Measurements from ENCODE around the gene CFAP74. TPM values are rescaled to one million over a fixed set of nuclear protein-coding genes. Genes with fewer than 3 reads are reported as not detected.

CFAP74 gene
- total RNA-seq, 1 experiment from 2014 or later: not detected

DNA sequence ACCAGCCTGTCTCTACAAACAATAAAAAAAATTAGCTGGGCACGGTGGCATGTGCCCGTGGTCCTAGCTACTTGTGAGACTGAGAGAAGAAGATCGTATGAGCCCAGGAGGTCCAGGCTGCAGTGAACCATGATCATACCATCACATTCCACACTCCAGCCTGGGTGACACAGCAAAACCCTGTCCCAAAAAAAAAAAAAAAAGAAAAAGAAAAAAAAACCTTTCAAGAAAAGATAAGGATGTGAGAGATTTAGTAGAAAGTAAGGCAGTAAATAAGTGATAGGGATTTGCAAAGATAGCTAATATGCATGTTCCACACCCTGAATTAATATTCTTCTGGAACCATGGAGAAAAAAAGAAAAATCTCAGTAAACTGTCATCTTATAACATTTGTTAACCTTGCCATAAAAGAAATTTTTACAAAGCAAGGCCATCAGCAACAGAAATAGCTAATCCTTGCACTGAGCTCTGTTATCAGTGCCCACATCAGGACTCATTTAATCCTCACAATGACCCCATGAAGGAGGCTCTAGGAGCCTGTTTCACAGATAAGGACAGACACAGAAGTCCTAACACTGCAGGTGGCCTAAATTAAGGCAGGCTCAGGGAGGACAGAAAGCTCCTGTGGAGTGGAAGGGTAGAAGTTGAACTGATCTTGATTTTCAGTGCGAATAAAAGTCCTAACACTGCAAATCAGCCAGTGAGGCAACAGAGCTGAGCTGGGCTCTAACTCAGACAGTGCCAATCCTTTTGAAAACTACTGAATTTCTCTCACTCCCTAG is 120.3 kb downstream of the CFAP74 start:
- no peaks in the 10 kb centered on the region for H3K27me3 Mint-ChIP-seq (ENCODE audit: insufficient read depth, unreplicated experiment)
- Histone ChIP-seq H3K4me1 (peaks cover 13% of the 10 kb centered on the region), H3K36me3 (ENCODE audit: control insufficient read depth, insufficient read depth, low read length) (0 out of 2 replicates have a peak, but pooled peaks cover 1% of the 10 kb centered on the region), H3K4me3 (ENCODE audit: low read depth, low read length) (no peak overlapping the region), H3K27me3 (replicated peaks; ENCODE audit: control insufficient read depth, insufficient read depth, low read length) (no peaks in the 10 kb centered on the region), H3K9me3 (no peaks in the 10 kb centered on the region)
- BruUV-seq (replicated peaks): no TSS peak
- TF ChIP-seq, protein P1, sequence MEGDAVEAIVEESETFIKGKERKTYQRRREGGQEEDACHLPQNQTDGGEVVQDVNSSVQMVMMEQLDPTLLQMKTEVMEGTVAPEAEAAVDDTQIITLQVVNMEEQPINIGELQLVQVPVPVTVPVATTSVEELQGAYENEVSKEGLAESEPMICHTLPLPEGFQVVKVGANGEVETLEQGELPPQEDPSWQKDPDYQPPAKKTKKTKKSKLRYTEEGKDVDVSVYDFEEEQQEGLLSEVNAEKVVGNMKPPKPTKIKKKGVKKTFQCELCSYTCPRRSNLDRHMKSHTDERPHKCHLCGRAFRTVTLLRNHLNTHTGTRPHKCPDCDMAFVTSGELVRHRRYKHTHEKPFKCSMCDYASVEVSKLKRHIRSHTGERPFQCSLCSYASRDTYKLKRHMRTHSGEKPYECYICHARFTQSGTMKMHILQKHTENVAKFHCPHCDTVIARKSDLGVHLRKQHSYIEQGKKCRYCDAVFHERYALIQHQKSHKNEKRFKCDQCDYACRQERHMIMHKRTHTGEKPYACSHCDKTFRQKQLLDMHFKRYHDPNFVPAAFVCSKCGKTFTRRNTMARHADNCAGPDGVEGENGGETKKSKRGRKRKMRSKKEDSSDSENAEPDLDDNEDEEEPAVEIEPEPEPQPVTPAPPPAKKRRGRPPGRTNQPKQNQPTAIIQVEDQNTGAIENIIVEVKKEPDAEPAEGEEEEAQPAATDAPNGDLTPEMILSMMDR (IDR thresholded peaks at IDR 0.05; ENCODE audit: insufficient read depth in 1 of 2, low read depth in 1 of 2, low read length in 1 of 2, severe bottlenecking in 1 of 2, unreplicated experiment in 1 of 2): no peak
- H3K4me1 Mint-ChIP-seq (ENCODE audit: low read depth, unreplicated experiment): peaks cover 32% of the 10 kb centered on the region
- intact Hi-C loops (cut with micrococcal nuclease; ENCODE audit: unreplicated experiment): no loop called here
- CTCF ChIA-PET: interaction anchor here (0.7 to 1.2 kb wide), 2 partner anchors 25 to 107 kb away, joined by 3 read pairs; no protein-coding TSS in a partner anchor
- POLR2A ChIA-PET: interaction anchor here (0.5 kb wide), 1 partner anchor 14 kb away, joined by 3 read pairs; no protein-coding TSS in a partner anchor
- no peaks in the 10 kb centered on the region for H3K9me3 Mint-ChIP-seq (ENCODE audit: unreplicated experiment)
- peak in 1 of 2 experiments; percentile 20 for DNase-seq
- H3K36me3 Mint-ChIP-seq (ENCODE audit: insufficient read depth, unreplicated experiment): peaks cover 55% of the 10 kb centered on the region
- H3K4me3 Mint-ChIP-seq (ENCODE audit: unreplicated experiment): no peak overlapping the region
- H3K27ac Mint-ChIP-seq (ENCODE audit: unreplicated experiment): peak overlapping the region; percentile 71

DNA sequence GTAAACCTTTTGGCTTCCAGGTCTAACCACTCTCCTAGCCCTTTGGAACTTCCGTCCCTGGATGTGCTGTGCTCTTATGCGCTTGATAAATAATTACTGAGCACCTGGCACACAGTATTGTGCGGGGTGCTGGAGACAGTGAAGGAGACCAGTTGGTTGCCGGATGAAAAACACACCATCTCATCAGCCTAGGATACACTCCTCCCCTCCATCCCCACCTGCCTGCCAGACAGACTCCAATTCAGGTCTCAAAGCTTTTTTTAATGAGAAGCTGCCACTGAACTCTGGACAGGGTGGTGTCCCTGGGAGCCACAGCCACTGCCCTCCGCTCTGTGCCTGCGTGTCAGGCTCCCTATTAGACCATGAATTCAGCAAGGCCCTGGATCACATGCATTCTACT is 121.9 kb downstream of the CFAP74 start:
- no TSS peak for BruUV-seq (replicated peaks)
- peaks cover 64% of the 10 kb centered on the region for H3K36me3 Mint-ChIP-seq (ENCODE audit: insufficient read depth, unreplicated experiment)
- peaks cover 13% of the 10 kb centered on the region for H3K4me1 ChIP-seq
- H3K27ac Mint-ChIP-seq (ENCODE audit: unreplicated experiment): peak overlapping the region; percentile 76
- no peak overlapping the region for H3K4me3 Mint-ChIP-seq (ENCODE audit: unreplicated experiment)
- H3K9me3 ChIP-seq: no peaks in the 10 kb centered on the region
- H3K4me3 ChIP-seq (ENCODE audit: low read depth, low read length): no peak overlapping the region
- H3K4me1 Mint-ChIP-seq (ENCODE audit: low read depth, unreplicated experiment): peaks cover 39% of the 10 kb centered on the region
- CTCF ChIA-PET: no interaction called here
- 0 out of 2 replicates have a peak, but pooled peaks cover 1% of the 10 kb centered on the region for H3K36me3 ChIP-seq (ENCODE audit: control insufficient read depth, insufficient read depth, low read length)
- POLR2A ChIA-PET: no interaction called here
- intact Hi-C loops (cut with micrococcal nuclease; ENCODE audit: unreplicated experiment): no loop called here
- H3K9me3 Mint-ChIP-seq (ENCODE audit: unreplicated experiment): no peaks in the 10 kb centered on the region
- no peaks in the 10 kb centered on the region for H3K27me3 Mint-ChIP-seq (ENCODE audit: insufficient read depth, unreplicated experiment)
- DNase-seq: no peak
- TF ChIP-seq, protein P1 (IDR thresholded peaks at IDR 0.05; ENCODE audit: insufficient read depth in 1 of 2, low read depth in 1 of 2, low read length in 1 of 2, severe bottlenecking in 1 of 2, unreplicated experiment in 1 of 2): no peak
- no peaks in the 10 kb centered on the region for H3K27me3 ChIP-seq (replicated peaks; ENCODE audit: control insufficient read depth, insufficient read depth, low read length)

DNA sequence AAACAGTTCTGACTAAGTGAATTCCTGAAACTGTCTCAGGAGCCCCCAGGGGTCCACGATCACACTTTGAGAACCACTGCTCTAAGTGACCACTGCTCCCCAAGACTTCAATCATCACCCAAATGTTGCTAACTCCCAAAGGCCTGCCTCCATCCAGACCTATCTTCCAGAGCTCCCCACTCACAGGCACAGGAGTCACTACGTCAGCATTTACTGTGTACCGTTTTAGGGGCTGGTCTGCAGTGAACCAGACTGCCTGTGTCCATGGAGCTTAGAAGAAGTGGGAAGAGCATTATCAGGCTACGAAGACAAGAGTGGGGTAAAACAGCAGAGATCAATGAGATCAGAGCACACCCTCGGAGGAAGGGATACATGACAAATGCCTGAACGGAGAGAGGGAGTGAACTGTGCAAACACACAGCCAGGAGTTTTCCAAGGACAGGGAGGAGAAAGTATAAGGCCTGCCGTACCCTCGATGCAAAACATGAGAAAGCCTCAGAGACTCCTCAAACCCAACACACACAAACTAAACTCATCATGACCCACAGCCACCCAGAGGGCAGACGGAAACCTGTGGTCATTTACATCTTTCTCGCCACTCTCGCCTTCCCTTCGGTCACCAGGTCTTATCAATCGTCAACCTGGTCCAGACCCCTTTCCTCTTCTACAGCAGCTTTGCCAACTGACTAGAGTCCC is 122.8 kb downstream of the CFAP74 start:
- Mint-ChIP-seq H3K27ac (ENCODE audit: unreplicated experiment) (peak overlapping the region; percentile 76), H3K9me3 (ENCODE audit: unreplicated experiment) (peaks cover 5% of the 10 kb centered on the region), H3K4me3 (ENCODE audit: unreplicated experiment) (no peak overlapping the region), H3K27me3 (ENCODE audit: insufficient read depth, unreplicated experiment) (no peaks in the 10 kb centered on the region), H3K36me3 (ENCODE audit: insufficient read depth, unreplicated experiment) (peaks cover 67% of the 10 kb centered on the region), H3K4me1 (ENCODE audit: low read depth, unreplicated experiment) (peaks cover 45% of the 10 kb centered on the region)
- Histone ChIP-seq H3K4me3 (ENCODE audit: low read depth, low read length) (no peak overlapping the region), H3K4me1 (peaks cover 13% of the 10 kb centered on the region), H3K36me3 (ENCODE audit: control insufficient read depth, insufficient read depth, low read length) (peaks cover 3% of the 10 kb centered on the region; the same call in 1 of the 2 replicates), H3K27me3 (replicated peaks; ENCODE audit: control insufficient read depth, insufficient read depth, low read length) (no peaks in the 10 kb centered on the region), H3K9me3 (no peaks in the 10 kb centered on the region)
- TF ChIP-seq, protein P1 (IDR thresholded peaks at IDR 0.05; ENCODE audit: insufficient read depth in 1 of 2, low read depth in 1 of 2, low read length in 1 of 2, severe bottlenecking in 1 of 2, unreplicated experiment in 1 of 2): no peak
- ChIA-PET CTCF (no interaction called here), POLR2A (no interaction called here)
- no peak for DNase-seq
- intact Hi-C loops (cut with micrococcal nuclease; ENCODE audit: unreplicated experiment): no loop called here
- no TSS peak for BruUV-seq (replicated peaks)

Measured in Caco-2 (cell line).